ENCODE data around the gene SEC11A.
"Not testable (repeated sequence)": the region's sequence is repeated elsewhere in the genome, so short reads cannot be mapped to it uniquely, and the experiment has no call there.

Gene SEC11A

GRCh38 chr15:84669726-84670125 is 46.2 kb downstream of the SEC11A start:
- FAIRE-seq: no peak

GRCh38 chr15:84668221-84668982 is 47.5 kb downstream of the SEC11A start:
- no peak for FAIRE-seq

GRCh38 chr15:84666373-84666772 is 49.6 kb downstream of the SEC11A start:
- no peak for FAIRE-seq

- no peak for FAIRE-seq
Observed at GRCh38 chr15:84661001-84661400, 54.9 kb downstream of the SEC11A start.

- FAIRE-seq: no peak
Observed at GRCh38 chr15:84659904-84660781, 55.8 kb downstream of the SEC11A start.

GRCh38 chr15:84658788-84659411 is 57.0 kb downstream of the SEC11A start:
- FAIRE-seq: no peak

- no peak for FAIRE-seq
Observed at GRCh38 chr15:84658080-84658787, 57.7 kb downstream of the SEC11A start, which contains the start of gene NMB. NMB (minus strand) TSS chr15:84658199; CDS start chr15:84658152, 47 bp downstream.

GRCh38 chr15:84657748-84658079 is 58.2 kb downstream of the SEC11A start:
- FAIRE-seq: no peak

- no peak for FAIRE-seq
Observed at GRCh38 chr15:84656972-84657371, 59.0 kb downstream of the SEC11A start.

GRCh38 chr15:84654689-84655453 is 61.1 kb downstream of the SEC11A start:
- no peak for FAIRE-seq

- no peak for FAIRE-seq
Observed at GRCh38 chr15:84653910-84654688, 61.8 kb downstream of the SEC11A start, which contains the start of gene WDR73. WDR73 (minus strand) TSS chr15:84654283; CDS start chr15:84654274, 9 bp downstream.

- FAIRE-seq: no peak
Observed at GRCh38 chr15:84653584-84653909, 62.4 kb downstream of the SEC11A start.

GRCh38 chr15:84649706-84650105 is 66.2 kb downstream of the SEC11A start:
- FAIRE-seq: no peak

GRCh38 chr15:84648539-84648938 is 67.4 kb downstream of the SEC11A start:
- FAIRE-seq: no peak

- no peak for FAIRE-seq
Observed at GRCh38 chr15:84647726-84648125, 68.2 kb downstream of the SEC11A start.

GRCh38 chr15:84645997-84646396 is 69.9 kb downstream of the SEC11A start:
- FAIRE-seq: no peak

- no peak for FAIRE-seq
Observed at GRCh38 chr15:84645496-84645895, 70.4 kb downstream of the SEC11A start.

GRCh38 chr15:84643838-84644237 is 72.1 kb downstream of the SEC11A start:
- FAIRE-seq: no peak

GRCh38 chr15:84642640-84643039 is 73.3 kb downstream of the SEC11A start:
- FAIRE-seq: not testable (repeated sequence)

GRCh38 chr15:84641871-84642270 is 74.1 kb downstream of the SEC11A start:
- FAIRE-seq: not testable (repeated sequence)

GRCh38 chr15:84638103-84638502 is 77.8 kb downstream of the SEC11A start:
- FAIRE-seq: no peak
